8988T (cell line): ENCODE data around the gene MYPN.

Experiments used
- DNase-seq: peaks from one replicate; pipeline ENCODE4 v3.0.0; 2011

The MYPN gene

GRCh38 chr10:68092512-68092911 lies 16.8 kb upstream of the MYPN start:
- DNase-seq: no peak

GRCh38 chr10:68095153-68095552 lies 14.1 kb upstream of the MYPN start:
- no peak for DNase-seq

GRCh38 chr10:68096913-68097516 lies 12.3 kb upstream of the MYPN start:
- no peak for DNase-seq

- no peak for DNase-seq
These were observed 9.6 kb upstream of the MYPN start for GRCh38 chr10:68099736-68100135.

- no peak for DNase-seq
These were observed 8.2 kb upstream of the MYPN start for GRCh38 chr10:68101066-68101465.

- DNase-seq: no peak
These were observed 5.9 kb upstream of the MYPN start for GRCh38 chr10:68103261-68103878.

GRCh38 chr10:68103901-68104300 lies 5.4 kb upstream of the MYPN start:
- DNase-seq: no peak

GRCh38 chr10:68105820-68106219 lies 3.5 kb upstream of the MYPN start:
- DNase-seq: no peak

GRCh38 chr10:68106656-68107055 lies 2.6 kb upstream of the MYPN start:
- no peak for DNase-seq

- no peak for DNase-seq
These were observed 1.6 kb upstream of the MYPN start for GRCh38 chr10:68107651-68108050.

- no peak for DNase-seq
These were observed 1.2 kb upstream of the MYPN start for GRCh38 chr10:68108051-68108450.

- no peak for DNase-seq
These were observed 635 bp upstream of the MYPN start for GRCh38 chr10:68108653-68109052.

- no peak for DNase-seq
These were observed 739 bp downstream of the MYPN start for GRCh38 chr10:68110027-68110426.

GRCh38 chr10:68111584-68111983 lies 2.3 kb downstream of the MYPN start:
- DNase-seq: no peak

GRCh38 chr10:68112837-68113236 lies 3.5 kb downstream of the MYPN start:
- no peak for DNase-seq

- no peak for DNase-seq
These were observed 9.4 kb downstream of the MYPN start for GRCh38 chr10:68118657-68119056.

GRCh38 chr10:68121020-68121743 lies 11.9 kb downstream of the MYPN start:
- DNase-seq: no peak

- DNase-seq: no peak
These were observed 12.6 kb downstream of the MYPN start for GRCh38 chr10:68121852-68122251.

- DNase-seq: no peak
These were observed 15.4 kb downstream of the MYPN start for GRCh38 chr10:68124718-68125117.

- no peak for DNase-seq
These were observed 16.5 kb downstream of the MYPN start for GRCh38 chr10:68125772-68126171.

- no peak for DNase-seq
These were observed 18.7 kb downstream of the MYPN start for GRCh38 chr10:68128015-68128414.

- no peak for DNase-seq
These were observed 23.1 kb downstream of the MYPN start for GRCh38 chr10:68132391-68132790.

GRCh38 chr10:68133523-68133922 lies 24.2 kb downstream of the MYPN start:
- no peak for DNase-seq

- no peak for DNase-seq
These were observed 26.1 kb downstream of the MYPN start for GRCh38 chr10:68135362-68135761.
